Colonic mucosa (tissue), 4 donors: Measurements from ENCODE around the gene SMTNL2. TPM values are rescaled to one million over a fixed set of nuclear protein-coding genes. Genes with fewer than 3 reads are reported as not detected.
"Not testable (repeated sequence)": the region's sequence is repeated elsewhere in the genome, so short reads cannot be mapped to it uniquely, and the experiment has no call there.

Experiments used
- DNase-seq: peaks from one replicate; pipeline ENCODE4 v3.0.0-alpha.2; 2020
- H3K27ac ChIP-seq: fragments of 200-600 bp; one replicate; pipeline ENCODE4 v1.8.0; 2021
- H3K27me3 ChIP-seq: fragments of 200-600 bp; one replicate; pipeline ENCODE4 v1.8.0; 2021
- H3K36me3 ChIP-seq: fragments of 200-600 bp; one replicate; pipeline ENCODE4 v1.8.0; 2021
- H3K4me1 ChIP-seq: fragments of 200-600 bp; one replicate; pipeline ENCODE4 v1.8.0; 2021; ENCODE audit warnings: mild to moderate bottlenecking
- H3K4me3 ChIP-seq: fragments of 200-600 bp; one replicate; pipeline ENCODE4 v1.8.0; 2021
- H3K9ac ChIP-seq, 2 donors: one replicate each; pipeline ENCODE4 v1.7.0; 2013; ENCODE audit warnings: control low read depth in 2 of 2, low read depth in 2 of 2, low read length in 2 of 2
- H3K9me3 ChIP-seq: fragments of 200-600 bp; one replicate; pipeline ENCODE4 v1.8.0; 2021
- intact Hi-C: fragments of 100-400 bp; cut with DNase I; formaldehyde crosslinking; loops from one replicate; pipeline ENCODE4 v1.14.1; 2022
- total RNA-seq, 2 donors: library from RNA; stranded (reverse); fragmentation: NEBNext Ultra II Directional in 1 of 2; extraction: Animal tissue kit (Norgen Biotek cat#: 25700) in 1 of 2; gene quantifications; one replicate each; pipeline ENCODE4 v1.2.1, GENCODE V29; 2021
- TF ChIP-seq, protein P1 (sequence below): fragments of 200-600 bp; IDR thresholded peaks from one replicate; pipeline ENCODE4 v1.8.0; 2022; ENCODE audit warnings: antibody characterized with exemption, mild to moderate bottlenecking
- donor health status: healthy.
- donor health status: DM: no; HTN: no; CAD: no.
- donor health status: DM: no; HTN: no; CAD: no.

Gene SMTNL2
- total RNA-seq, 2 donors from 2014 or later, result 0.27 TPM; not detected in 1

DNA sequence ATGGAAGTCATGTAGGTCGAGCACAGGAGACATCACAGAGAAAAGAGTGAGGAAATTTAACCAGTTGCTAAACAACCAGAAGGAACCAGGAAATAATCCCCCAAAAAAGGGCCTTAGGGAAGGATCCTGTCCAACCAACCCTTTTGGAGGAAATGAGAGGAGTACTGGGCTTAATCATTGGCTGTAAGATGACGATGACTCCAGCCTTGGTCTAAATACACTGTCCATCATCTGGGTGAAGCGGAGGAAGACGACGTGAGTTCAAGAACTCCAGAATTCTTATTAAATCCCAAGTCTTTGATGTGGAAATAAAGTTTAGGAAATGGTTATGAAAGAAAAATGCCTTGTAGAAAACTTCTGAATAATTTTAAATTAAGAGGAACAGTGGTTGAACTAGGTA, 68.7 kb downstream of the SMTNL2 start:
- no peaks in the 10 kb centered on the region for H3K27me3 ChIP-seq
- no peak overlapping the region for H3K27ac ChIP-seq
- TF ChIP-seq, protein P1, sequence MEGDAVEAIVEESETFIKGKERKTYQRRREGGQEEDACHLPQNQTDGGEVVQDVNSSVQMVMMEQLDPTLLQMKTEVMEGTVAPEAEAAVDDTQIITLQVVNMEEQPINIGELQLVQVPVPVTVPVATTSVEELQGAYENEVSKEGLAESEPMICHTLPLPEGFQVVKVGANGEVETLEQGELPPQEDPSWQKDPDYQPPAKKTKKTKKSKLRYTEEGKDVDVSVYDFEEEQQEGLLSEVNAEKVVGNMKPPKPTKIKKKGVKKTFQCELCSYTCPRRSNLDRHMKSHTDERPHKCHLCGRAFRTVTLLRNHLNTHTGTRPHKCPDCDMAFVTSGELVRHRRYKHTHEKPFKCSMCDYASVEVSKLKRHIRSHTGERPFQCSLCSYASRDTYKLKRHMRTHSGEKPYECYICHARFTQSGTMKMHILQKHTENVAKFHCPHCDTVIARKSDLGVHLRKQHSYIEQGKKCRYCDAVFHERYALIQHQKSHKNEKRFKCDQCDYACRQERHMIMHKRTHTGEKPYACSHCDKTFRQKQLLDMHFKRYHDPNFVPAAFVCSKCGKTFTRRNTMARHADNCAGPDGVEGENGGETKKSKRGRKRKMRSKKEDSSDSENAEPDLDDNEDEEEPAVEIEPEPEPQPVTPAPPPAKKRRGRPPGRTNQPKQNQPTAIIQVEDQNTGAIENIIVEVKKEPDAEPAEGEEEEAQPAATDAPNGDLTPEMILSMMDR, result no peak
- no peak for DNase-seq
- H3K9ac ChIP-seq, result no peak overlapping the region
- H3K9me3 ChIP-seq, result no peaks in the 10 kb centered on the region
- no peaks in the 10 kb centered on the region for H3K36me3 ChIP-seq
- H3K4me1 ChIP-seq, result peaks cover 4% of the 10 kb centered on the region
- intact Hi-C loops, result loop anchor here (10.0 kb wide), 1 partner anchor 58 kb away; no protein-coding TSS in a partner anchor
- H3K4me3 ChIP-seq, result no peak overlapping the region

DNA sequence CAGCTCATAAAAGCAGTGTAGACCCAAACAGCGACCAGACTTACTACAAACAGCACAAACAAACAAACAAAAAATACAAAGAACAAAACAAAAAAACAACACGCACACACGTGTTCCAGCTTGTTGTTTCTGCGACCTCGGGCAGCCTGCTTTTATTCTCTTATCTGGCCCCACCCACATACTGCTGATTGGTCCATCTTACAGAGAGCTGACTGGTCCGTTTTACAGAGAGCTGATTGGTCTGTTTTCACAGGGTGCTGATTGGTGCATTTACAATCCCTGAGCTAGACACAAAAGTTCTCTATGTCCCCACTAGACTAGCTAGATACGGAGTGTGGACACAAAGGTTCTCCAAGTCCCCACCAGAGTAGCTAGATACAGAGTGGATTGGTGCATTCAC, 71.6 kb downstream of the SMTNL2 start:
- not testable (repeated sequence) for H3K4me3 ChIP-seq, H3K36me3 ChIP-seq, H3K9me3 ChIP-seq, H3K4me1 ChIP-seq, H3K27me3 ChIP-seq, H3K9ac ChIP-seq, DNase-seq, H3K27ac ChIP-seq
- intact Hi-C loops, result loop anchor here (10.0 kb wide), 1 partner anchor 61 kb away; no protein-coding TSS in a partner anchor

DNA sequence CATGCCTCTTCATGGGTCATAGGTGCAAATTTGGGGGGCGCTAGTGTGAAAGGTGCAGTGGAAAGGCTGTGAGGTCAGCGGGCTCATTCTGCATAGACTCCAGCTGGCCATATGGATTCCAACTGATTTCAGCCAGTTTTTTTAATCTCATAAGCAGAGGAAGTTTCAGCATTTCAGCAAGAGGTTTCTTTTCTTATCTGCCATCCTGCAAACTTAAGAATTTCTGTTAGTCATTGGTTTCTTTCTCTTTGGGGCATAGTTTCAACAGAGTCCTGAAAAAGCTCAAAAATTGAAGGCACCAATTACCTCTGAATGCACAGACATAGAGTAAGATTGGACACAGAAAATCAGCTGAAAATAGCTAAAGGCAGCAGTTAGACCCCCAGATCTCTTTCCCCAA, 73.3 kb downstream of the SMTNL2 start:
- intact Hi-C loops, result loop anchor here (10.0 kb wide), 1 partner anchor 63 kb away; no protein-coding TSS in a partner anchor
- H3K27me3 ChIP-seq, result no peaks in the 10 kb centered on the region

More for the DNA sequence above, 73.3 kb downstream of the SMTNL2 start:
- no peak overlapping the region for H3K27ac ChIP-seq
- H3K4me1 ChIP-seq, result no peaks in the 10 kb centered on the region
- TF ChIP-seq, protein P1, result no peak
- no peak overlapping the region for H3K9ac ChIP-seq
- H3K4me3 ChIP-seq, result no peak overlapping the region
- no peaks in the 10 kb centered on the region for H3K9me3 ChIP-seq
- H3K36me3 ChIP-seq, result no peaks in the 10 kb centered on the region
- no peak for DNase-seq

Other genes starting within 250 kb of the SMTNL2 start
- 10 to 100 TPM; 67.3 to 70.1 TPM for gene UBE2G1, start 217.9 kb upstream of the SMTNL2 start, total RNA-seq
- 1 to 10 TPM in 1 of 2 donors, under 1 TPM in 1; 0.90 to 1.0 TPM for gene SPNS3, start 150.6 kb upstream of the SMTNL2 start, total RNA-seq
- 10 to 100 TPM; 13.7 to 17.4 TPM for gene SPNS2, start 85.6 kb upstream of the SMTNL2 start, total RNA-seq
- 10 to 100 TPM; 21.4 to 58.7 TPM for gene MYBBP1A, start 29.1 kb upstream of the SMTNL2 start, total RNA-seq
- 100 to 1,000 TPM; 158 to 163 TPM for gene GGT6, start 24.0 kb upstream of the SMTNL2 start, total RNA-seq
- under 1 TPM in 1 of 2 donors, not detected in 1; 0.13 TPM for gene ALOX15, start 57.1 kb downstream of the SMTNL2 start, total RNA-seq
- gene PELP1, start 119.6 kb downstream of the SMTNL2 start, total RNA-seq, result 10 to 100 TPM; 24.8 to 66.4 TPM
- 10 to 100 TPM; 41.0 to 42.8 TPM for gene ARRB2, start 126.1 kb downstream of the SMTNL2 start, total RNA-seq
- 10 to 100 TPM; 21.3 to 28.0 TPM for gene MED11, start 146.9 kb downstream of the SMTNL2 start, total RNA-seq
- gene ZMYND15, start 155.3 kb downstream of the SMTNL2 start, total RNA-seq, result 1 to 10 TPM in 1 of 2 donors, under 1 TPM in 1; 0.89 to 1.2 TPM
- 10 to 100 TPM; 41.8 to 44.1 TPM for gene CXCL16, start 155.4 kb downstream of the SMTNL2 start, total RNA-seq
- 10 to 100 TPM; 15.1 to 37.7 TPM for gene TM4SF5, start 187.4 kb downstream of the SMTNL2 start, total RNA-seq
- gene VMO1, start 201.8 kb downstream of the SMTNL2 start, total RNA-seq, result 1 to 10 TPM in 1 of 2 donors, under 1 TPM in 1; 0.91 to 2.0 TPM
- gene GLTPD2, start 204.4 kb downstream of the SMTNL2 start, total RNA-seq, result under 1 TPM; 0.35 to 0.40 TPM
- 100 to 1,000 TPM in 1 of 2 donors, 10 to 100 TPM in 1; 97.5 to 171 TPM for gene PSMB6, start 211.6 kb downstream of the SMTNL2 start, total RNA-seq
- 10 to 100 TPM; 18.8 to 28.3 TPM for gene PLD2, start 222.6 kb downstream of the SMTNL2 start, total RNA-seq
- 100 to 1,000 TPM; 172 to 215 TPM for gene MINK1, start 248.8 kb downstream of the SMTNL2 start, total RNA-seq